Dendritic cell treated with granulocyte-macrophage colony-stimulating factor and Interleukin-4, amounts not matched to agents 40 ng/mL and 50 ng/mL, for 4 days (primary cell): ENCODE results near the gene PODNL1.

Experiments used
- H3K27ac Mint-ChIP-seq: one replicate; pipeline ENCODE4 v1.8.0; 2022; ENCODE audit warnings: mild to moderate bottlenecking, mixed read lengths
- H3K27me3 Mint-ChIP-seq: one replicate; pipeline ENCODE4 v1.8.0; 2022; ENCODE audit warnings: mild to moderate bottlenecking, mixed read lengths
- H3K36me3 Mint-ChIP-seq: one replicate; pipeline ENCODE4 v1.8.0; 2022; ENCODE audit warnings: low read depth, mixed read lengths
- H3K4me1 Mint-ChIP-seq: one replicate; pipeline ENCODE4 v1.8.0; 2022; ENCODE audit warnings: low read depth, mixed read lengths
- H3K4me3 Mint-ChIP-seq: one replicate; pipeline ENCODE4 v1.8.0; 2022; ENCODE audit warnings: mild to moderate bottlenecking, moderate library complexity, mixed read lengths
- H3K9me3 Mint-ChIP-seq: one replicate; pipeline ENCODE4 v1.8.0; 2022; ENCODE audit warnings: mixed read lengths
- intact Hi-C: fragments of 100-400 bp; cut with micrococcal nuclease; formaldehyde crosslinking; loops from one replicate; pipeline ENCODE4 v1.15.0; 2022

The PODNL1 gene

DNA sequence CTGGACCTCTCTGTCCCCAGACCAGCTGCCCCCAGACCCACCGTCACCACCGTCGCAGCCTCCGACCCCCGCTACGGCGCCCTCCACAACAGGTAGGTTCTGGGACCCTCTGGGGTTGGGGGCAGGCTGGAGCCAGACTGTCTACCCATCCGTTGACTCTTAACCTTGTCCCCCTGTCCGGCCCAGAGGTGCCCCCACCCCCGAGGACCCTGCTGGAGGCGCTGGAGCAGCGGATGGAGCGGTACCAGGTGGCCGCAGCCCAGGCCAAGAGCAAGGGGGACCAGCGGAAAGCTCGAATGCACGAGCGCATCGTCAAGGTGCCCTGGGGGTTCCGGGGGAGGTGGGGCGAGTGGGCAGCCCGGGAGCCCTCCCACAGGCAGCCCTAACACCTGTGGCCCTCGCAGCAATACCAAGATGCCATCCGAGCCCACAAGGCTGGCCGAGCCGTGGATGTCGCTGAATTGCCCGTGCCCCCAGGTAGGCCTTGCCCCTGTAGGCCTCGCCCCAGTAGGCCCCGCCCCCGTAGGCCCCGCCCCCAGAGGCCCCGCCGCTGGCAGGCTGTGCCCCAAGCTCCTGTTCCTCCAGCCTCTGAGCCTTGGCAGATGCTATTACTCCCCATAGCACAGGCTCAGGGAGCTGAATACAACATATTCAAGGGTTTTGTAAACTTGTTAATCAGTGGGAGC is 19.3 kb downstream of the PODNL1 start:
- Mint-ChIP-seq H3K27me3 (no peaks in the 10 kb centered on the region), H3K4me1 (no peaks in the 10 kb centered on the region), H3K9me3 (no peaks in the 10 kb centered on the region), H3K27ac (no peak overlapping the region), H3K36me3 (peaks cover 86% of the 10 kb centered on the region), H3K4me3 (no peak overlapping the region)
- intact Hi-C loops = no loop called here

DNA sequence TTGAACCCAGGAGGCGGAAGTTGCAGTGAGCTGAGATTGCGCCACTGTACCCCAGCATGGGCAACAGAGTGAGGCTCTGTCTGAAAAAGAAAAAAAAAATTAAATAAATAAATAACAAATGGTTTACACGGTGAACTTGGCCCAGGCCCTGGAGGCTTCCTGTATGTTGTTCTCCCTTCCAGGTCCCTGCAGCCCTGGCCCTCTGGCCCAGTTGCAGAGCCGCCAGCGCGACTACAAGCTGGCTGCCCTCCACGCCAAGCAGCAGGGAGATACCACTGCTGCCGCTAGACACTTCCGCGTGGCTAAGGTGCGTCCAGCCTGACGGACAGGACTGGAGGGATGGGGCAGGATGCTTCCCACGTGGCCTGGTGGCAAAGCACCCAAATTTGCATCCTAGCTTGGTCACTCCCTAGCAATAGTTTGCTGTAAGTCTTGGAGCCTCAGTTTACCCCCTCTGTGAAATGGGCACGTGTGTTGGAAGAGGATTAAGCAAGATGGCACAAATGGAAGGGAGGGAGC is 20.3 kb downstream of the PODNL1 start:
- Mint-ChIP-seq H3K9me3 (no peaks in the 10 kb centered on the region), H3K36me3 (peaks cover 86% of the 10 kb centered on the region), H3K4me3 (no peak overlapping the region), H3K4me1 (no peaks in the 10 kb centered on the region), H3K27ac (no peak overlapping the region), H3K27me3 (no peaks in the 10 kb centered on the region)
- intact Hi-C loops = no loop called here

DNA sequence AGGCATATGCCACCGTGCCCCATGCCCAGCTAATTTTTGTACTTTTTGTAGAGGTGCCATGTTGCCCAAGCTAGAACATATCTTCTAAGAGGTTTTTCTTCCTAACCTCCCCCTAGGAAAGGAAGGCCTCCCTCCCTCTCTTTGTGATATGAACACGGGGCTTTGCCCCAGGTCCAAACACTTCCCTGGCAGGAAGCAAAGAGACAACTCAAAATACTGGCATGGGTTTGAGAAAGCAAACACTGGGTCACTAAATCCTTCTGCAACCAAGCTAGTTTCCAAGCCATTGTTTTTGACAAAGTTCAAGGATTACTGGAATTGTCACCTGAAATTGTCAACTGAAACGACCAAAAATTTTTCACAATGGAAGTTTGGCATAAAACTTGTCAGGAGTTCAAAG is 23.4 kb downstream of the PODNL1 start:
- Mint-ChIP-seq H3K4me1 (peaks cover 2% of the 10 kb centered on the region), H3K27me3 (no peaks in the 10 kb centered on the region), H3K4me3 (no peak overlapping the region), H3K9me3 (no peaks in the 10 kb centered on the region), H3K27ac (no peak overlapping the region), H3K36me3 (peaks cover 86% of the 10 kb centered on the region)
- intact Hi-C loops = no loop called here

DNA sequence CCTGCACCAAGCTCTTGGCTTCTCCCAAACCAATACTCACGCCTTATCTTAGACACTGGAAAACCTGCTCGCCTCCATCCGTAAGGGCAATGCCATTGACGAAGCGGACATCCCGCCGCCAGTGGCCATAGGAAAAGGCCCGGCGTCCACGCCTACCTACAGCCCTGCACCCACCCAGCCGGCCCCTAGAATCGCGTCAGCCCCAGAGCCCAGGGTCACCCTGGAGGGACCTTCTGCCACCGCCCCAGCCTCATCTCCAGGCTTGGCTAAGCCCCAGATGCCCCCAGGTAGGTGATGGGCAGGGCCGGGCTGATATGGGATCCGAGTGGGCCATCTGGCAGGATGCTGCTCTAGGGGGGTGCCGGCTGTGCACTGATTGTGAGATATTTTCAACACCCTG is 24.9 kb downstream of the PODNL1 start:
- intact Hi-C loops = no loop called here
- Mint-ChIP-seq H3K27ac (no peak overlapping the region), H3K4me3 (no peak overlapping the region), H3K9me3 (no peaks in the 10 kb centered on the region), H3K27me3 (no peaks in the 10 kb centered on the region), H3K36me3 (peaks cover 77% of the 10 kb centered on the region), H3K4me1 (peaks cover 12% of the 10 kb centered on the region)

DNA sequence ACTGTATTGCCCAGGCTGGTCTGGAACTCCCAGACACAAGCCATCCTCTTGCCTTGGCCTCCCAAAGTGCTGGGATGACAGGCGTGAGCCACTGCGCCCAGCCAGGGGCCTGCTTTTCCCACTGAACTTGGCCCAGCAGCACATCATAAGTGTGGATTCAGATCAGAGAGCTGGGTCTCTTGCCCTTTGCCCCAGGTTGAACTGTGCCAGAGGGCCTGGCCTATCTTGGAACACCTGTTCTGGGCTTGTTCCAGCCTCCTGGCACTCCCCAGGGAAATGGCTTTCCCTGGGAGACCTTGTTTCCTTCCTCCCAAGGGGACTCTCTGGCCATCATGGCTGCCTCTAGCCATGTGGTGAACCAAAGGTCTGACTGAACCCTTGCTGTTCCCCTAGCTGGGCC is 28.8 kb downstream of the PODNL1 start:
- no peaks in the 10 kb centered on the region for H3K9me3 Mint-ChIP-seq
- H3K27ac Mint-ChIP-seq = no peak overlapping the region
- intact Hi-C loops = no loop called here
- peaks cover 58% of the 10 kb centered on the region for H3K36me3 Mint-ChIP-seq
- H3K4me1 Mint-ChIP-seq = peaks cover 31% of the 10 kb centered on the region
- no peaks in the 10 kb centered on the region for H3K27me3 Mint-ChIP-seq
- H3K4me3 Mint-ChIP-seq = no peak overlapping the region

DNA sequence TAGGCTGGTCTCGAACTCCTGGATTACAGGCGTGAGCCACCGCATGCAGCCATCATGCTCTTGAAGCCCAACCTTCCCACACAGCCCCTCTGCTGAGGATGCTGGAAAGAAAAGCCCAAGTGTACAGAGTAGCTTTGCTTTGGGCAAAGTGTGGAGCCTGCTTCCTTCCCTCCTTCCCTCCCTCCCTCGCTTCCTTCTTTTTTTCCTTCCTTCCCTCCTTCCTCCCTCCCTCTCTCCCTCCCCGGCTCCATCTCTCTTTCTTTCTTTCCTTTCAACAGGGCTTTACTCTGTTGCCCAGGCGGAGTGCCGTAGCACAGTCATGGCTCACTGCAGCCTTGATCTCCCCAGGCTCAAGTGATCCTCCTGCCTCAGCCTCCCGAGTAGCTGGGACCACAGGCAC is 29.5 kb downstream of the PODNL1 start:
- H3K36me3 Mint-ChIP-seq = peaks cover 51% of the 10 kb centered on the region

DNA sequence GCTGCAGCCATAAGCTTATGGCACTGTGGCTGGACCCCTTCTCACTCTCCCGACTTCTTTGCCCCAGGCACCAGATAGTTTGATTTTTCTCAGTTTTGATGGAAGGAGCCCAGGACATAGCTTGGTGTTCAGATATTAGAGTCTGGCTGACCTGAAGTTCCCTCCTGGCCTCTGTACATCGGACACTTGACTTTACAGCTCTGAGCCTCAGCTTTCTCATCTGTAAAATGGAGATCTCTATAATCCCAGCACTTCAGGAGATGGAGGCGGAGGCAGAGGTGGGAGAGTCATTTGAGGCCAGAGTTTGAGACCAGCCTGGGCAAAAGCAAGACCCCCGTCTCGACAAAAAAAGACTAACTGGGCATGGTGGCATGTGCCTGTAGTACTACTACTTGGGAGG is 31.3 kb downstream of the PODNL1 start:
- no peaks in the 10 kb centered on the region for H3K27me3 Mint-ChIP-seq
- H3K9me3 Mint-ChIP-seq = no peaks in the 10 kb centered on the region
- peaks cover 33% of the 10 kb centered on the region for H3K36me3 Mint-ChIP-seq
- H3K4me3 Mint-ChIP-seq = peak overlapping the region; percentile 91
- H3K4me1 Mint-ChIP-seq = peaks cover 31% of the 10 kb centered on the region
- H3K27ac Mint-ChIP-seq = peak overlapping the region; percentile 85
- intact Hi-C loops = no loop called here

More for the DNA sequence above, 29.5 kb downstream of the PODNL1 start:
- Mint-ChIP-seq H3K27me3 (no peaks in the 10 kb centered on the region), H3K4me1 (peaks cover 31% of the 10 kb centered on the region), H3K4me3 (no peak overlapping the region), H3K27ac (no peak overlapping the region), H3K9me3 (no peaks in the 10 kb centered on the region)
- intact Hi-C loops = no loop called here

DNA sequence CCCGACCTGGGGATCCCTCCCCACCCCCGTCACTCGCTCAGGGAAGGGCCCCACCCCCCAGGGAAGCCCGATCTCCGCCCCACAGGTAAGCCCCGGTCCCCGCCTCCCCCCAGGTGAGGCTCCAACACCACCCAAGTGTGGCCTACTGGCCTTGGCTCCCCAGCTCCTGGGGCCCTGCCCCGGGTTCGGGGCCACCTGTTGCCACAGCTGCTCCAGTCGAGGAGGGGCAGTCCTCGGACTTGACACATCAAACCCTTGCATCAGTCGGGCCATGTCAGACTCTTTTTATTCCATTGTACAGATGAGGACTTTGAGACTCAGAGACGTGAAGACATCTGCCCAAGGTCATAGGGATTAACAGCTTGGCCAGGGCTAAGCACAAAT is 31.7 kb downstream of the PODNL1 start:
- Mint-ChIP-seq H3K4me3 (peak overlapping the region; percentile 91), H3K27me3 (no peaks in the 10 kb centered on the region), H3K9me3 (no peaks in the 10 kb centered on the region), H3K36me3 (peaks cover 29% of the 10 kb centered on the region), H3K27ac (peak overlapping the region; percentile 85), H3K4me1 (peaks cover 31% of the 10 kb centered on the region)
- intact Hi-C loops = no loop called here

DNA sequence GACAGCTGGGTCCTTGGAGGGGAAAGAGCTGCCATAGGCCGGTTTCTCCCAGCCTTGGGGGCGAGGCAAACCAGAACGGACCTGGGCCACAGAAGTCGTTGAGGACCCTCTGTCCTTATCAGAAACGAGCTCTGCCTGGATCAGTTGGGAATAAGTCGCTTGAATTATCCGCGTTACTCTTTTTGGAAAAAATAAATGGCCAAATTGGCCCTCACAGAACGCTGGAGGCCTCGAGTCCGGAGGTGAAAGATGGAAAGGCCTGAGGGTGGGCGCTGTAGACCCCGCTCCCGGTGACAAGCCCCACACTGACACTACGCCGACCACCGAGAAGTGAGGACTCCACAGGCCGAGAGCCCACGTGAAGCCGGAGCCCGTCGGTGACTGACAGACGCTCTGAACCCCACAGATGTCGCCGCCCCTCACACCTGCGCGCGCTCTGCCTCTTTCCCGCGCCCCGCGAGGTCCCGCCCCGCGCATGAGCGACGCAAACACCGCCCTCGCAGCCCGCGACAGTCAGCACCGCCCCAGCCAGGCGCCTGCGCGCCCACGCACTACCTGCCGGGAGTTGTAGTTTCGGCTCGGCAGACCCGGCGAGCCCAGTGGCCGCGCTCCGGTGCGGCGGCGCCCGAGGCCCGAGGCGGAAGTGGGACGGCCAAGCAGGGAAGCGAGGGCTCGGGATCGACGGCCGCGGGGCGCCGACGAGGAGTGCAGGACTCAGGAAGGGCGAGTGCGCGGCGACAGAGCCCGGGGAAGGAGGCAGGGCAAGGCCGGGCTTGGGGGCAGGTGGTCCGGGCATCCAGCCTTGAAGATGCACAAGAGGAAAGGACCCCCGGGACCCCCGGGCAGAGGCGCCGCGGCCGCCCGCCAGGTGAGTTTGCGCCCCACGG is 32.3 kb downstream of the PODNL1 start, which contains the start of the genes BRME1 and CC2D1A:
TSS of gene BRME1 (minus strand) at position 484 of the 887 bp plus-strand sequence. CDS start 1,225 bp downstream, outside the sequence.
TSS of gene CC2D1A (plus strand) at position 568 of the 887 bp plus-strand sequence. CDS start at position 809, 241 bp downstream.
- Mint-ChIP-seq H3K9me3 (no peaks in the 10 kb centered on the region), H3K4me3 (peak within 1 kb of the TSS; percentile 91), H3K27ac (peak within 1 kb of the TSS; percentile 85), H3K4me1 (peaks cover 31% of the 10 kb centered on the region), H3K36me3 (peaks cover 23% of the 10 kb centered on the region), H3K27me3 (no peaks in the 10 kb centered on the region)
- intact Hi-C loops = no loop called here

DNA sequence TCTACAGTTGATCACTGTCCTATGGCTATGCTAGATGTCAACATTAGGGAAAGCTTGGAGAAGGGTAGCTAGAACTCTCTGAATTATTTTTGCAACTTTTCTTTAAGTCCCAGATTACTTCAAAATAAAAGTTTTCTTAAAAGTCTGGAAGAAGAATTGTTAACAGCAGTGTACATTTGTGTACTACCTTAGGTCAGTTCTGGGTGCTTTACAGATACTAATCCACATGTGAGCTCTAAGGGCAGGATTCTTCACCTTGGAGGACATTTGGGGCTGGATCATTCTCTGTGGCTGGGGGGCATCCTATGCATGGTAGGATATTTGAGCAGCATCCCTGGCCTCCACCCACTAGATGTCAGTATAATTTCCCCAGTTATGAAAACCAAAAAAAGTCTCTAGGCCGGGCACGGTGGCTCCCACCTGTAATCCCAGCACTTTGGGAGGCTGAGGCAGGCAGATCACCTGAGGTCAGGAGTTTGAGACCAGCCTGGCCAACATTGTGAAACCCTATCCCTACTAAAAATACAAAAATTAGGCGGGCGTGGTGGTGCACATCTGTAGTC is 35.1 kb downstream of the PODNL1 start:
- Mint-ChIP-seq H3K27me3 (peaks cover 1% of the 10 kb centered on the region), H3K9me3 (no peaks in the 10 kb centered on the region), H3K4me1 (peaks cover 27% of the 10 kb centered on the region), H3K27ac (no peak overlapping the region), H3K4me3 (no peak overlapping the region), H3K36me3 (peaks cover 6% of the 10 kb centered on the region)
- intact Hi-C loops = no loop called here

DNA sequence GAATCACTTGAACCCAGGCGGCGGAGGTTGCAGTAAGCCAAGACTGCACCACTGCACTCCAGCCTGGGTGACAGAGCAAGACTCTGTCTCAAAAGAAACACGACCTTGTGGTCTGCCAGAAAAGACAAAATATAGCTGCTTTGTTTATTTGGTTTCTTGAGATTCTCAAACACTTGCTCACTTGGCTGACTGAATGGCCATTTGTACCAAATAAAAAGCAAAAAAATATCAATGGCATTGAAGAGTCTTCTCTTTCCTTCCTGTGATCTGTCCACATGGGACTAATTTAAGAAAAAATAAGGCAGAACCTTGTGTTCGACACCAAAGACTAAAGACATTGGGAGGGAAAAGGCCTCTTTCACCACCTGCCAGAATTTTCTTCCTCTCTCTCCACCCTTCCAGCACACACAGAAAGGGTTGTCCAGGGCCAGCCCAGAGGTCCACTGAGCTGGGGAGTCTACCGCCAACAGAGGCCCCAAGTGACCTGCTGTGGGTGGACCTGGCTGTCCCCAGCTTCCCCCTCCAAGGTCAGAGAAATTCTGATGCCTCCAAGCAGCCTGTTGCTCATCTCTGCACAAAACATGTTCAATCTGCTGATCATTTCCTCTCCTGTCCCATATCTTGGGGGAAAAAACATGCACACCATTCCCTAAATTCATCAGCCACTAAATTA is 38.2 kb downstream of the PODNL1 start:
- Mint-ChIP-seq H3K36me3 (no peaks in the 10 kb centered on the region), H3K4me1 (peaks cover 8% of the 10 kb centered on the region), H3K27ac (peak overlapping the region; percentile 14)

DNA sequence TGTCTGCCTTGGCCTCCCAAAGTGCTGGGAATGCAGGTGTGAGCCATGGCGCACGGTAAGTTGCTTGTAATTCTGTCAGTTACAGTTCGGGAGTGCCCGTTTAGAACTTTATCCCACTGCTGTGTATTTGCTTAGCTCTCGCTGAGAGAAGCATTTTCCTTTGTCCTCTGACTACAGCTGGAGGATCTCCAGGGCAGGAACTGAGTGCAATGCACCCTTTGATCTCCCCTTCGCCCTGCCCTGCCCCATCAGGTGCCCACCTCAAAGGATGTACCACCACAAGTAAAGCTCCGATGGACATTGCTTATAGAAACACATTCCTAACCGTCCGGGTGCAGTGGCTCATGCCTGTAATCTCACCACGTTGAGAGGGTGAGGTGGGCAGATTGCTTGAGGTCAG is 38.8 kb downstream of the PODNL1 start:
- H3K9me3 Mint-ChIP-seq = no peaks in the 10 kb centered on the region
- H3K27me3 Mint-ChIP-seq = peaks cover 1% of the 10 kb centered on the region
- no peaks in the 10 kb centered on the region for H3K36me3 Mint-ChIP-seq
- H3K4me3 Mint-ChIP-seq = no peak overlapping the region
- intact Hi-C loops = no loop called here
- H3K27ac Mint-ChIP-seq = no peak overlapping the region
- H3K4me1 Mint-ChIP-seq = peaks cover 8% of the 10 kb centered on the region

More for the DNA sequence above, 38.2 kb downstream of the PODNL1 start:
- Mint-ChIP-seq H3K9me3 (no peaks in the 10 kb centered on the region), H3K27me3 (peaks cover 1% of the 10 kb centered on the region), H3K4me3 (no peak overlapping the region)
- intact Hi-C loops = no loop called here

DNA sequence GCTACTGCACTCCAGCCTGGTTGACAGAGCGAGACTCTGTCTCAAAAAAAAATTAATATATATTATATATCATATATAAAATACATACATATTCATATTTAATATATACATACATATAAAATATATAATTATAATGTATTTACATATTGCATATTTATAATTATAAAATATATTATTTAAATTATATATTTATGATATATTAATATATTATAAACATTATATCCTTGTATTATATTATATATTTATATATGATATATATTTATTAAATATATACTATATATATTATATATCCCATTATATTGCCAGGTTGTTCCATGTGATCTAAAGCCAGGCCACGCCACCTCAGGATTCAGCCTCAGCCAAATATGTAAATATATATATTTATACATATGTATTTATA is 42.0 kb downstream of the PODNL1 start:
- no peaks in the 10 kb centered on the region for H3K9me3 Mint-ChIP-seq
- intact Hi-C loops = no loop called here

More for the DNA sequence above, 42.0 kb downstream of the PODNL1 start:
- peaks cover 1% of the 10 kb centered on the region for H3K27me3 Mint-ChIP-seq
- H3K4me1 Mint-ChIP-seq = peaks cover 8% of the 10 kb centered on the region
- no peak overlapping the region for H3K4me3 Mint-ChIP-seq
- no peaks in the 10 kb centered on the region for H3K36me3 Mint-ChIP-seq
- no peak overlapping the region for H3K27ac Mint-ChIP-seq
